GM19238 (cell line): ENCODE data around the gene ENPP4.
"Not testable (repeated sequence)": the region's sequence is repeated elsewhere in the genome, so short reads cannot be mapped to it uniquely, and the experiment has no call there.

Source experiments
- DNase-seq: peaks from one replicate; pipeline ENCODE4 v3.0.0; 2011; ENCODE audit warnings: low spot score; ENCODE audit not compliant: insufficient read length

ENPP4 gene

DNA sequence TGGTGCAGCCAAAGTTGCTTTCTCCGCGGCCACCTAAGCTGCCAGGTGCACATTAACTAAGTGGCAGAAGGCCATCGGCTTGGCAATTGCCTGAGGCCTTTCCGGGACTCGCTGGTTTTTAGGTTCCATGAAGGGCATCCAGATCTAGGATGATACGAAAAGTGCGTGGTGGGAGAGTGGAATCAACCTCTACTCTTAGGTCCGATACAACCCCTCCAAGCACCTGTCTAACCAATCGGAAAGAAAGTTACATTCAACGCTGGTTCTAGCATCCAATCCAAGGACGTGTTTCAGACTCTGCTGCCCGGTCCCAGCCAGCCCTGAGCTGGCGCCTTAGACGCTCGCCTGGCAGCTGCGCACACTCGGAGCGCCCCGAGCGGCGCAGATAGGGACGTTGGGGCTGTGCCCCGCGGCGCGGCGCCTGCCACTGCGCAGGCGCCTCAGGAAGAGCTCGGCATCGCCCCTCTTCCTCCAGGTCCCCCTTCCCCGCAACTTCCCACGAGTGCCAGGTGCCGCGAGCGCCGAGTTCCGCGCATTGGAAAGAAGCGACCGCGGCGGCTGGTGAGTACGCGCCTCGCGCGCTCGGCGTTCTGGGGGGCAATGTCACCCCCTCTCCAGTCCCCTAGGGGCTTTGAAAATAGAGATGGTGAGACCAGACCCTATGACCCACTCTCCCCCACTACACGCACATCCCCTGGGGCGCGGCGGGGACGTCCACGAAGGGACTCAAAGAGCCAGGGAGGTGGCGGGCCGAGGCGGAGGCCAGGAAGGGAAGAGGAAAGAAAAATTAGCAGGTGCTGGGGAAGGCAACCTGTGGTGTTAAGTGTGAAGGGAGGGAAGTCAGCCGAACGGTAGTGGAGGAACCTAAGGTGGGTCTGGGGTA, at the start of gene ENPP4:
ENPP4 (plus strand) TSS at position 361 of the 883 bp plus-strand sequence. CDS start 9,595 bp downstream, outside the sequence.
- DNase-seq: peak; percentile 86

- no peak for DNase-seq
Measured at GRCh38 chr6:46080111-46080510, 49.7 kb upstream of the ENPP4 start.

DNA sequence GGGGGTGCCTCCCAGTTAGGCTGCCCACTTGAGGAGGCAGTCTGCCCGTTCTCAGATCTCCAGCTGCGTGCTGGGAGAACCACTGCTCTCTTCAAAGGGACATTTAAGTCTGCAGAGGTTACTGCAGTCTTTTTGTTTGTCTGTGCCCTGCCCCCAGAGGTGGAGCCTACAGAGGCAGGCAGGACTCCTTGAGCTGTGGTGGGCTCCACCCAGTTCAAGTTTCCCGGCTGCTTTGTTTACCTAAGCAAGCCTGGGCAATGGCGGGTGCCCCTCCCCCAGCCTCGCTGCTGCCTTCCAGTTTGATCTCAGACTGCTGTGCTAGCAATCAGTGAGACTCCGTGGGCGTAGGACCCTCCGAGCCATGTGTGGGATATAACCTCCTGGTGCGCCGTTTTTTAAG, 44.1 kb upstream of the ENPP4 start:
- DNase-seq: not testable (repeated sequence)

DNA sequence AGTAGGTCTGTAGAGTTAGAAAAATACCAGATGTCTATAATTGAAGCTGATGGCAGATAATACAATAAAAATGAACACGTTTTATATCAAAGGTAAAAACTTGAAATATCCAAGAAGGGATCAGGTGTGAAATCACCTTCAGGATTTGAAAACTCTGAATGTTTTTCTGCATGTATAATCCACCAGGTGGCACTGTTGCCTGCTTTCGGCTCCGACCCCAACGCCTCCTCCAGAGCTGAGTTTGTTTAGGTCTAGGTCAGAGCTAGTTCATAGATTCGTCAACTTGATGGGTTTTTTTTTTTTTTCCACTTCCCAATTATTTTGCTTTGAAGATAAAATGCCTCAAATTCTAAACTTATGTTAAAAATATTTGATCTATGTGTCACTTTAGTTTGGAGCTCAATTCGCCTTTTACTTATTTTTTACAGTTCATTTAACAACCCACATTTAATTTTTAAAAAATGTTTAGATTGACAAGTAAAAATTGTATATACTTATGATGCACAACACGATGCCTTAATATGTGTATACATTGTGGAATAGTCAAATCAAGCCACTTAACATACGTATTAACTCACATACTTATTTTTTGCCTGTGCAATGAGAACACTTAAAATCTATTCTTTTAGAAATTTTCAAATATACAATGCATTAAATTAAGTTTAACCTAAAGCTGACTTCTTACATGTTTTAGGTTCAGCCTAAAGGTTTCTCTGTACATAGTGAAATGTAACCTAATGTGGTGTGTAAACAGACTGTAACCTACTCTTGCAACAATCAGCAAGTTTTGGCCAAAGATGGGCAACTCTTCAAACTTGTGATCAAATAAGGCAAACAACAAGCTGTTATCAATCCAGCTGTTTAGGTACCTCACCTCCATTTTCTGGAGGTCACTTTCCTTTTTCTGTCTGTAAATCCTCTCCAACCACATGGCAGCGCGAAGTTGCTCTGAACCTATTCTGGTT, 39.4 kb upstream of the ENPP4 start:
- peak; percentile 35 for DNase-seq

- no peak for DNase-seq
Measured at GRCh38 chr6:46091080-46091478, 38.7 kb upstream of the ENPP4 start.

DNA sequence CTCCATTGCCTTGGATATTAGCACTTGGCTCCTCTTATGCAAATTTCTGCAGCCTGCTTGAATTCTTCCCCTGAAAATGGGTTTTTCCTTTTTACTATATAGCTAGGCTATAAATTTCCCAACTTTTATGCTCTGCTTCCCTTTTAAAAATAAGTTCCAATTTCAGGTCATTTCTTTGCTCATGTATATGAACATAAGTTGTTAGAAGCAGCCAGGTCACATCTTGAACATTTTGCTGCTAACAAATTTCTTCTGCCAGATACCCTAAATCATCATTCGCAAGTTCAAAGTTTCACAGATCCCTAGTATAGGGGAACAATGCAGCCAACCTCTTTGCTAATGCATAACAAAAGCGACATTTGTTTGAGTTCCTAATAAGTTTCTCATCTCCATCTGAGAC, 34.5 kb upstream of the ENPP4 start:
- no peak for DNase-seq

DNA sequence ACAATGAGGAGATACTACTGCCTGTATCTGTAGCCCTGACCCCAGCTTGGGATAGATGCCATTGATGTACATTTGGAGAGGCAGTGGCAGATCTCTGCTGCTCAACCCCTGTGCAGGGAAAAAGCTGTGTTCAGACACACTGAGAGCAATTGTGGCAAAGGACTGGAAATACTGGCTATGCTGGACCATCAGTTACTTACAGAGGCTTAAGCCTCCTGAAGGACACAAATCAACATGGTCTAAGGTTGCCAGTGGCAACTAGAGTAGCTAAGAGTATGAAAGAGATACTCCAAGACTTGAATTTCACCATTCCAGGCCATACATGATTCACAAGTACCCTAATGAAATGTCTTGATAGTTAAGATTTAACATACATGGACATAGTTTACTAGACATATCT, 32.4 kb upstream of the ENPP4 start:
- DNase-seq: no peak

GRCh38 chr6:46098678-46099077, 31.1 kb upstream of the ENPP4 start:
- no peak for DNase-seq

DNA sequence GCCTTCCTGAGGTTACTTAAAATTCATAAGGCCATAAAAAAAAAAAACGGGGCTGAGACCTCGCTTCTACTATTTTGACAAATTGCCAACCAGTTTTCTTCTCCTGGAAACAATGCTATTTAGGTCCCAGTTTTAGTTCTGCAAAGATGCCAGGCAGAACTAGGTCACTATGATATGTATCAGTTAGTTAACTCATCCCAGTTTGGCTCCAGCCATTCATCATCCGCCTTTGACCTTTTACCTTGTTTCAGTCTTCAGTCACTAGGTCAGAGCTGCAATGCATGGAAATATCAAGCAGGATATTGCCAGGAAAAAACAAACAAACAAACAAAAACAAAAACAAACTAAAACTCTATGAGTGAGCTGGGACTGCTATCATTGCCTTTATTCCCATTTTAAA, 29.8 kb upstream of the ENPP4 start:
- DNase-seq: no peak

- no peak for DNase-seq
Measured at GRCh38 chr6:46102123-46102522, 27.7 kb upstream of the ENPP4 start.

- no peak for DNase-seq
Measured at GRCh38 chr6:46103441-46104115, 26.2 kb upstream of the ENPP4 start.

- no peak for DNase-seq
Measured at GRCh38 chr6:46104209-46104608, 25.6 kb upstream of the ENPP4 start.

DNA sequence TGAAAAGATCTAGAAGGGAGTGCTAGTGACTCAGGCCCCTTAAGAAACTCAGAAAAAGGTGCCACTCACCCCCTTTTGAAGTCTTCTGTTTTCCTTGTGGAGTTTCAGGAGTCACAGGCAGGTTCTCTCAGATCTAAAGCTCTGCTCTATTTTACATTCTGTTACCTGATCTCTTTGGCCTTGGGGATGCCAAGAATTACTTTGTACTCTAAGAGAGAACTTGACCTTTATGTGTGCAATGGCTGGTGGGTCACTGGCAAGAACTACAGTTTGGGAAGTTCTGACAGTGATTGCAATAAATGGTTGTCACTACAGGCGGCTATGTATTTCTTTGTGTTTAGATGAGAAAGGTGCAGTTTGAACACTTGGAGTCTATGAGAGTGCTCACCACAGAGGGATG, 24.2 kb upstream of the ENPP4 start:
- no peak for DNase-seq

- no peak for DNase-seq
Measured at GRCh38 chr6:46113370-46113769, 16.4 kb upstream of the ENPP4 start.

GRCh38 chr6:46115634-46116033, 14.2 kb upstream of the ENPP4 start:
- no peak for DNase-seq

- DNase-seq: no peak
Measured at GRCh38 chr6:46116289-46116688, 13.5 kb upstream of the ENPP4 start.

- DNase-seq: no peak
Measured at GRCh38 chr6:46118157-46118556, 11.6 kb upstream of the ENPP4 start.

DNA sequence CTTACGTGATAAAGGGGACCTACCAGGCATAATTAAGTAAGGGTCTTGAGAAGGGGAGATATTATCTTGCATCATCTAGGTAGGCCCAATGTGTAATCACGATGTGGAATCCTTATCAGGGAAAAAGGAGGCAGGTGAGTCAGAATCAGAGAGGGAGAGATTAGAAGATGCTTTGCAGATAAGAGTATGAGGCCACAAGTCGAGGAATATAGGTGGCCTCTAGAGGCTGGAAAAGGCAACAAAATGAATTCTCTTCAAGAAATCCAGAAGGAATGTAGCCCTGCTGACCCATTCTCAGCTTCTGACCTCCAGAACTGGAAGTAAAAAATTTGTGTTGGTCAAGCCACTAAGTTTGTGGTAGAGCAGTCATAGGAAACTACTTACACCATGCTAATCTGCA, 11.0 kb upstream of the ENPP4 start:
- no peak for DNase-seq

DNA sequence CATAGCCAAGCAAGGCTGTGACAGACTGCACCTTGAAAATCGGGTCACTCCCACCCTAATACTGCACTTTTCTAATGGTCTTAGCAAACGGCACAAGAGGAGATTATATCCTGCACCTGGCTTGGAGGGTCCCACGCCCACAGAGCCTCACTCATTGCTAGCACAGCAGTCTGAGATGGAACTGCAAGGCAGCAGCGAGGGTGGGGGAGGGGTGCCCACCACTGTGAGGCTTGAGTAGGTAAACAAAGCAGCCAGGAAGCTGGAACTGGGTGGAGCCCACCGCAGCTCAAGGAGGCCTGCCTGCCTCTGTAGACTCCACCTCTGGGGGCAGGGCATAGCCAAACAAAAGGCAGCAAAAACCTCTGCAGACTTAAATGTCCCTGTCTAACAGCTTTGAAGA, 10.1 kb upstream of the ENPP4 start:
- DNase-seq: not testable (repeated sequence)

- no peak for DNase-seq
Measured at GRCh38 chr6:46128476-46128875, 1.3 kb upstream of the ENPP4 start.

GRCh38 chr6:46129291-46129628, 529 bp upstream of the ENPP4 start:
- DNase-seq: no peak

- no peak for DNase-seq
Measured at GRCh38 chr6:46130666-46131065, 877 bp downstream of the ENPP4 start.
